DMS79 treated with DMSO at 0.1 percent for 48 hours (cell line): ENCODE results near the gene EFCAB10.

ENCODE experiments used
- DNase-seq: peaks from one replicate; lab custom pipeline; 2025; lab: John Stamatoyannopoulos, UW

EFCAB10 gene

GRCh38 chr7:105581066-105581811, at the start of gene EFCAB10:
Gene EFCAB10, minus strand, starts transcription at chr7:105581493. Its CDS starts 30 bp downstream, at chr7:105581463.
- DNase-seq: peak; percentile 50

GRCh38 chr7:105625986-105626385, 44.7 kb upstream of the EFCAB10 start:
- DNase-seq: no peak

- no peak for DNase-seq
These were observed 42.6 kb upstream of the EFCAB10 start for GRCh38 chr7:105623906-105624305.

- no peak for DNase-seq
These were observed 42.1 kb upstream of the EFCAB10 start for GRCh38 chr7:105623378-105623777.

- no peak for DNase-seq
These were observed 40.9 kb upstream of the EFCAB10 start for GRCh38 chr7:105622106-105622731.

GRCh38 chr7:105621617-105622016, 40.3 kb upstream of the EFCAB10 start:
- no peak for DNase-seq

GRCh38 chr7:105621176-105621575, 39.9 kb upstream of the EFCAB10 start:
- DNase-seq: no peak

- no peak for DNase-seq
These were observed 38.3 kb upstream of the EFCAB10 start for GRCh38 chr7:105619590-105619989.

GRCh38 chr7:105618016-105618296, 36.7 kb upstream of the EFCAB10 start:
- no peak for DNase-seq

- DNase-seq: no peak
These were observed 36.2 kb upstream of the EFCAB10 start for GRCh38 chr7:105617280-105618015.

- DNase-seq: no peak
These were observed 33.1 kb upstream of the EFCAB10 start for GRCh38 chr7:105614341-105614840.

- DNase-seq: no peak
These were observed 32.5 kb upstream of the EFCAB10 start for GRCh38 chr7:105613611-105614330.

GRCh38 chr7:105612806-105613205, 31.5 kb upstream of the EFCAB10 start:
- DNase-seq: no peak

GRCh38 chr7:105611856-105612775, 30.8 kb upstream of the EFCAB10 start:
- DNase-seq: peak; percentile 70

GRCh38 chr7:105610165-105610930, 29.1 kb upstream of the EFCAB10 start:
- no peak for DNase-seq

GRCh38 chr7:105602325-105603305, 21.3 kb upstream of the EFCAB10 start:
- peak; percentile 96 for DNase-seq

GRCh38 chr7:105600720-105601550, 19.6 kb upstream of the EFCAB10 start:
- DNase-seq: no peak

GRCh38 chr7:105599551-105599950, 18.3 kb upstream of the EFCAB10 start:
- DNase-seq: no peak
